Ovary (tissue), 9 donors: ENCODE measurements around the gene PTGR2. TPM values are rescaled to one million over a fixed set of nuclear protein-coding genes. Genes with fewer than 3 reads are reported as not detected.

ENCODE experiments used
- DNase-seq, 5 donors: peaks; one replicate each; pipeline ENCODE4 v3.0.0-alpha.2; 2019 to 2020
- H3K27ac ChIP-seq, 2 donors: fragments of 200-600 bp; one replicate each; pipeline versions ENCODE4 v1.5.1 to v1.8.0; 2019 to 2022
- H3K27me3 ChIP-seq: fragments of 200-600 bp; one replicate; pipeline ENCODE4 v1.8.0; 2022
- H3K36me3 ChIP-seq: fragments of 200-600 bp; sonication (generic); one replicate; pipeline ENCODE4 v1.5.1; 2019
- H3K4me1 ChIP-seq: one replicate; pipeline ENCODE4 v1.8.1; 2013; ENCODE audit warnings: mild to moderate bottlenecking, moderate library complexity; ENCODE audit not compliant: insufficient read depth
- H3K4me3 ChIP-seq: fragments of 200-600 bp; sonication (generic); one replicate; pipeline ENCODE4 v1.5.1; 2017
- H3K9me3 ChIP-seq, 2 donors: fragments of 200-600 bp in 1 of 2; sonication (generic) in 1 of 2; one replicate each; pipeline versions ENCODE4 v1.5.1 to v1.8.1; 2013 to 2019; ENCODE audit warnings: mild to moderate bottlenecking in 1 of 2, moderate library complexity in 1 of 2
- CTCF ChIP-seq, 3 donors: fragments of 450-650 bp in 2 of 3; fragments of 200-600 bp in 1 of 3; IDR thresholded peaks; one replicate each; pipeline versions ENCODE4 v1.5.1 to v1.8.0; 2016 to 2022; ENCODE audit warnings: antibody characterized with exemption in 3 of 3, mild to moderate bottlenecking in 1 of 3
- EP300 ChIP-seq: sonication (generic); formaldehyde crosslinking; IDR thresholded peaks from one replicate; pipeline ENCODE4 v1.6.1; 2017; ENCODE audit warnings: antibody characterized with exemption
- POLR2A ChIP-seq: fragments of 450-650 bp; IDR thresholded peaks from one replicate; pipeline ENCODE4 v1.6.1; 2017; ENCODE audit warnings: antibody characterized with exemption, mild to moderate bottlenecking, moderate library complexity
- WGBS, 3 donors: extraction: QIAGEN DNeasy Blood & Tissue Kit in 1 of 3; methylation state at CpG; one replicate each; pipeline versions ENCODE4 v1.1.5 to v1.1.7; 2013 to 2017; 5-methylcytosine and 5-hydroxymethylcytosine counted together
- intact Hi-C, 4 donors: fragments of 100-400 bp; cut with DNase I; formaldehyde crosslinking; loops; one replicate each; pipeline versions ENCODE4 v1.11.0 to v1.15.1; 2022 to 2023
- polyA plus RNA-seq, 2 donors: library from polyadenylated mRNA; stranded (reverse); fragments of 200-250 nt in 1 of 2; fragments of 350-450 nt in 1 of 2; fragmentation: Illumina TruSeq in 1 of 2; extraction: RNeasy Lipid Tissue Mini Kit (QIAGEN cat#74804) in 1 of 2; gene quantifications; one replicate each; pipeline ENCODE4 v1.2.3, GENCODE V29; 2013 to 2014
- total RNA-seq, 7 donors: library from RNA; depleted of rRNA in 2 of 7; stranded (reverse); fragments of >200 nt in 2 of 7; fragmentation: NEBNext Ultra II Directional in 3 of 7; extraction: Animal tissue kit (Norgen Biotek cat#: 25700) in 3 of 7; gene quantifications; one replicate each; pipeline versions ENCODE4 v1.1.0 to v1.2.4, GENCODE V29; 2016 to 2023
- donor health status: DM: no; HTN: no; CAD: no; lungs with moderate emphysema.
- donor health status: DM: no; HTN: no; CAD: no.
- donor health status: Bipolar disorder and iron deficiency.
- donor health status: DM: yes; HTN: yes; CAD: no.
- donor health status: DM: no; HTN: no; CAD: no.
- donor health status: DM: yes; HTN: yes; CAD: no.

Gene PTGR2
- total and polyA plus RNA-seq, 9 donors, result 4.6 to 14.8 (median 10.5) TPM

GRCh38 chr14:73873660-73874059 lies 22.0 kb downstream of the PTGR2 start:
- no peak for DNase-seq
- whole genome bisulfite sequencing, 3 donors, result 73 to 78% (median 76%) methylated on average over 3 of the region's 3 CpGs

GRCh38 chr14:73877790-73878189 lies 26.2 kb downstream of the PTGR2 start:
- TF ChIP-seq CTCF (IDR thresholded peaks at IDR 0.05), result no peak
- no peak for TF ChIP-seq POLR2A
- TF ChIP-seq EP300, result no peak
- Histone ChIP-seq H3K27ac (no peak overlapping the region), H3K4me1 (no peaks in the 10 kb centered on the region), H3K27me3 (no peaks in the 10 kb centered on the region), H3K36me3 (no peaks in the 10 kb centered on the region), H3K4me3 (no peak overlapping the region), H3K9me3 (no peaks in the 10 kb centered on the region)
- intact Hi-C loops, result no loop called here
- DNase-seq, result no peak
- 86 to 93% (median 91%) methylated on average over 3 of the region's 3 CpGs for WGBS, 3 donors

More at GRCh38 chr14:73873660-73874059, 22.0 kb downstream of the PTGR2 start:
- no peaks in the 10 kb centered on the region for H3K4me1 ChIP-seq
- no peaks in the 10 kb centered on the region for H3K9me3 ChIP-seq
- no peaks in the 10 kb centered on the region for H3K36me3 ChIP-seq
- H3K27me3 ChIP-seq, result no peaks in the 10 kb centered on the region
- H3K4me3 ChIP-seq, result no peak overlapping the region
- no peak for TF ChIP-seq EP300
- no peak for TF ChIP-seq CTCF (IDR thresholded peaks at IDR 0.05)
- no peak for TF ChIP-seq POLR2A
- intact Hi-C loops, result no loop called here
- H3K27ac ChIP-seq, result no peak overlapping the region

DNA sequence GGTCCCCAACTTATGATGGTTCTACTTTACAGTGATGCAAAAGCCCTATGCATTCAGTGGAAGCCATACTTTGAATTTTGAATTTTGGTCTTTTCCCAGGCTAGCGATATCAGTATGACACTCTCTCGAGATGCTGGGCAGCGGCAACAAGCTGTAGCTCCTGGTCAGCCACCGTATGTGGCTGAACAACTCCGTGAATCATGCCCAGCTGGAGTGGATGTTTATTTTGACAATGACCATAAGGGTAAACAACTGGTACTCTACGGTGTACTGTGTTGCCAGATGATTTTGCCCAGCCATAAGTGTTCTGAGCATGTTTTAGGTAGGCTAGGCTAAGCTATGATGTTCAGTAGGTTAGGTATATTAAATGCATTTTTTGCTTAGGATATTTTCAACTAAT lies 26.8 kb downstream of the PTGR2 start:
- no peaks in the 10 kb centered on the region for H3K36me3 ChIP-seq
- H3K9me3 ChIP-seq, result no peaks in the 10 kb centered on the region
- no peak overlapping the region for H3K27ac ChIP-seq
- TF ChIP-seq POLR2A (no peak), EP300 (no peak), CTCF (IDR thresholded peaks at IDR 0.05) (no peak)
- H3K4me1 ChIP-seq, result no peaks in the 10 kb centered on the region
- intact Hi-C loops, result no loop called here
- no peak for DNase-seq
- H3K27me3 ChIP-seq, result no peaks in the 10 kb centered on the region
- H3K4me3 ChIP-seq, result no peak overlapping the region
- WGBS, 3 donors, result 69 to 81% (median 71%) methylated on average over 6 of the region's 6 CpGs

GRCh38 chr14:73879027-73879426 lies 27.4 kb downstream of the PTGR2 start:
- Histone ChIP-seq H3K27me3 (no peaks in the 10 kb centered on the region), H3K4me1 (no peaks in the 10 kb centered on the region), H3K9me3 (no peaks in the 10 kb centered on the region), H3K4me3 (no peak overlapping the region), H3K27ac (no peak overlapping the region), H3K36me3 (no peaks in the 10 kb centered on the region)
- no peak for TF ChIP-seq EP300
- no peak for TF ChIP-seq CTCF (IDR thresholded peaks at IDR 0.05)
- TF ChIP-seq POLR2A, result no peak
- DNase-seq, result no peak
- intact Hi-C loops, result no loop called here
- 54 to 63% (median 60%) methylated on average over 1 of the region's 1 CpG for WGBS, 3 donors
